ENCODE data around the gene MC1R. TPM values are rescaled to one million over a fixed set of nuclear protein-coding genes. Genes with fewer than 3 reads are reported as not detected.
"Not testable (repeated sequence)": the region's sequence is repeated elsewhere in the genome, so short reads cannot be mapped to it uniquely, and the experiment has no call there.

Gene MC1R
- 2.3 and 2.6 TPM in 2 replicates for total RNA-seq

DNA sequence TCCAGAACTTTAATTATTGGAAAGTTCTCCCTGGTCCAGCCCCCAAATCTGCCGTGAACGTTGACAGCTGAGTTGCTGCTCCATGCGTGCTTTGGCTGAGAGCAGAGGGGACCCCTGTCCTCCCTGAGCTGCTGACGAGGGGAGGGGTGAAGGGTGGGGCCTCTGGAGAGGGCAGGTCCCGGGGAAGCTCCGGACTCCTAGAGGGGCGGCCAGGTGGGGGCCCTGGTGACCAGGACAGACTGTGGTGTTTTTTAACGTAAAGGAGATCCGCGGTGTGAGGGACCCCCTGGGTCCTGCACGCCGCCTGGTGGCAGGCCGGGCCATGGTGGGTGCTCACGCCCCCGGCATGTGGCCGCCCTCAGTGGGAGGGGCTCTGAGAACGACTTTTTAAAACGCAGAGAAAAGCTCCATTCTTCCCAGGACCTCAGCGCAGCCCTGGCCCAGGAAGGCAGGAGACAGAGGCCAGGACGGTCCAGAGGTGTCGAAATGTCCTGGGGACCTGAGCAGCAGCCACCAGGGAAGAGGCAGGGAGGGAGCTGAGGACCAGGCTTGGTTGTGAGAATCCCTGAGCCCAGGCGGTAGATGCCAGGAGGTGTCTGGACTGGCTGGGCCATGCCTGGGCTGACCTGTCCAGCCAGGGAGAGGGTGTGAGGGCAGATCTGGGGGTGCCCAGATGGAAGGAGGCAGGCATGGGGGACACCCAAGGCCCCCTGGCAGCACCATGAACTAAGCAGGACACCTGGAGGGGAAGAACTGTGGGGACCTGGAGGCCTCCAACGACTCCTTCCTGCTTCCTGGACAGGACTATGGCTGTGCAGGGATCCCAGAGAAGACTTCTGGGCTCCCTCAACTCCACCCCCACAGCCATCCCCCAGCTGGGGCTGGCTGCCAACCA, at the start of gene MC1R:
Gene MC1R (plus strand): TSS at position 410 of the 895 bp plus-strand sequence. CDS start 397 bp downstream, at position 807.
- DNase-seq: peak; percentile 58

DNA sequence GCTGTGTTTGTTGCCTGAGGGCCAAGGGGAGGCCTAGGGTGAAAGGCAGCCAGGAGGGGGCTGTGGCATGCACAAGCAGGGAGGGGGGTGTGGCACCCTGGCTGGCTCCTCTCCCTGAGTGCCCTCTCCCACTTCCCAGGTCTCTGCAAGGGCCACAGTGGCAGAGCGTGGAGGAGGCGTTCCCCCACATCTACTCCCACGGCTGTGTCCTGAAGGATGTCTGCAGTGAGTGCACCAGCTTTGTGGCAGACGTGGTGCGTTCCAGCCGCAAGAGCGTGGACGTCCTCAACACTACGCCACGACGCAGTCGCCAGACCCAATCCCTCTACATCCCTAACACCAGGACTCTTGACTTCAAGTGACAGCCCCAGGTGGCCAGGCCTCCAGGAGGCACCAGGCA, 48.8 kb upstream of the MC1R start:
- DNase-seq: no peak

- no peak for DNase-seq
Observed at GRCh38 chr16:89870440-89870839, 48.2 kb upstream of the MC1R start.

DNA sequence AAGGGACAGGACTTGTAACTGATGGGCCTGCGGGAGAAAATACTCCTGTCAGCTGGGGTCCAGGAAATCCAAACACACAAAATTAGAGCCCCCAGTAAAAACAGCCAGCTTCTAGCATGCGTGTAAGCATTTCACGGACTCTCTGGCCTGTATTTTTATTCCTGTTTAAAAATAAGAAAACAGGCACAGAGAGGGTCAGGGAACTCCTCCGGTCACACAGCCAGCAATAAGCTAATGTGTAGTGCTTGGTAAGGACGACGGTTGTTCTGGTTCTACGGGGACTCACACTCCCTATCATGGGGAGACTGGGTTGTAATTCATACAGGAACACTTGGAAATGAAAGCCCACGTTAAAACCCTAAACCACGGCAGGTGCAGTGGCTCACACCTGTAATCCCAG, 46.8 kb upstream of the MC1R start:
- no peak for DNase-seq

DNA sequence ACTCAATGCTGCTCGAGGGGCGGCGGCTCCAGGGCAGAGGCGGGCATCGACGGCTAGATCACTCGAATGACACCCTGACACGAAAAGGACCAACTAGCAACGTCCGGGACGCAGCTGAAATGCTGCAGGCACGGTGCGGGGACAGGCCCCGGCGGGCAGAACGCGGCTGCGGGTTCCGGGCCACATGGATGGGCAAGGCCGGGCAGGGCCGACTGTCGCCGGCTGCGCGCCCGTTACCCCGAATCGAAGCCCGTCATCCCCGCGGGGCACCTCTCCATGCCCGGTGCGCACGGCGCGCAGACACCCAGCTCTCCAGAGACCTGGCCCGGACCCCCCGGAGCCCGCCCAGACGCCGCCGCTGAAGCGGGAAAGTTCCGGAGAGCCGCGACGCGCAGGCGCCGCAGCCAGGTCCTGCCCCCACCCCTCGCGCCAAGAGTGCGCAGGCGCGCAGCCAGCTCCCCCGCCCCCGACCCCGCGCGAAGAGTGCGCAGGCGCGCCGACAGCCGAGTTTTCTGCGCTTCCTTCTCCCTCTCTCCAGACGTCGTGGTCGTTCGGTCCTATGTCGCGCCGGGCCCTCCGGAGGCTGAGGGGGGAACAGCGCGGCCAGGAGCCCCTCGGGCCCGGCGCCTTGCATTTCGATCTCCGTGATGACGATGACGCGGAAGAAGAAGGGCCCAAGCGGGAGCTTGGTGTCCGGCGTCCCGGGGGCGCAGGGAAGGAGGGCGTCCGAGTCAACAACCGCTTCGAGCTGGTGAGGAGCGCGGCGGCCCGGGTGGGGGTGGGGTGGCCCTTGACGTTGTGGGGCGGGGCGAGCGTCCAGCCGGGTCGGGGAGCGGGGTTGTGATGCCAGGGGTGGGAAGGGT, 45.3 kb upstream of the MC1R start, which contains the start of gene TCF25:
Gene TCF25 (plus strand): TSS at position 484 of the 863 bp plus-strand sequence. CDS start 76 bp downstream, at position 560.
- DNase-seq: peak; percentile 91

DNA sequence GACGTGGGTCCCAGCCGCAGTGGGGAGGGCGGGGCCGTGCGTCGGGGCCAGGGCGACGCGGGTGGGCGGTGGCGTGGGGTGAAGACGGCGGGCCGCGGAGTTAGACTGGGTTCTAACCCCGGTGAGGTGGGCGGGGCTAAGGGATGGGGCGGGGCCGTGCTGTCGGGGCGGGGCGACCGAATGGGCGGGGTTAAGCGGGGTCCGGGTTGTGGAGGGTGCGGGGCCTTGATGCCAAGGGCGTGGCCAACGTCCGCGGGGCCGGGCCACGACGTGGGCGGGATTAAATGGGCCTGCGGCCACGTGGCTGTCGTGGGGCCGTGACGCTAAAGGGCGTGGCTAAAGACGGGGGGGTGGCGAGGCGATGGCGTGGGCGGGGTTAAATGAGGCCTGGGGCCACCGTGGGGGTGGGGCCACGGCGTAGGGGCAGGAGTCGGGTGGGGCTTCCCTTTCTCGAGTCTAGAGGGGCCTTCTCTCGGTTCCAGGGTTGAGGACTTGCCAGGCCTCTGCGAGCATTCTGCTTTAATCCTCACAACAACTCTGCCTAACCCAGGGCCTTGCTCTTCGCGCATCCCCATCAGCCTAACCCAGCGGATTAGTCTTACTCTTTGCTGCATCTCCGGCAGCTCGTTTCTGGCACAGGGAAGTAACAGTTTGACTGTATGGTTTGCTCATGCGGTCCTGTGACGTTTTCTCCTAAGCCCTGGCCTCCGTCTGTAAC, 44.5 kb upstream of the MC1R start:
- peak; percentile 98 for DNase-seq

- not testable (repeated sequence) for DNase-seq
Observed at GRCh38 chr16:89879123-89879522, 39.5 kb upstream of the MC1R start.

- no peak for DNase-seq
Observed at GRCh38 chr16:89880477-89881367, 37.9 kb upstream of the MC1R start.

GRCh38 chr16:89881368-89881730, 37.3 kb upstream of the MC1R start:
- DNase-seq: no peak

- no peak for DNase-seq
Observed at GRCh38 chr16:89883346-89884040, 35.2 kb upstream of the MC1R start.

GRCh38 chr16:89884041-89884421, 34.6 kb upstream of the MC1R start:
- no peak for DNase-seq

GRCh38 chr16:89887243-89887642, 31.4 kb upstream of the MC1R start:
- no peak for DNase-seq

- no peak for DNase-seq
Observed at GRCh38 chr16:89890200-89890599, 28.5 kb upstream of the MC1R start.

DNA sequence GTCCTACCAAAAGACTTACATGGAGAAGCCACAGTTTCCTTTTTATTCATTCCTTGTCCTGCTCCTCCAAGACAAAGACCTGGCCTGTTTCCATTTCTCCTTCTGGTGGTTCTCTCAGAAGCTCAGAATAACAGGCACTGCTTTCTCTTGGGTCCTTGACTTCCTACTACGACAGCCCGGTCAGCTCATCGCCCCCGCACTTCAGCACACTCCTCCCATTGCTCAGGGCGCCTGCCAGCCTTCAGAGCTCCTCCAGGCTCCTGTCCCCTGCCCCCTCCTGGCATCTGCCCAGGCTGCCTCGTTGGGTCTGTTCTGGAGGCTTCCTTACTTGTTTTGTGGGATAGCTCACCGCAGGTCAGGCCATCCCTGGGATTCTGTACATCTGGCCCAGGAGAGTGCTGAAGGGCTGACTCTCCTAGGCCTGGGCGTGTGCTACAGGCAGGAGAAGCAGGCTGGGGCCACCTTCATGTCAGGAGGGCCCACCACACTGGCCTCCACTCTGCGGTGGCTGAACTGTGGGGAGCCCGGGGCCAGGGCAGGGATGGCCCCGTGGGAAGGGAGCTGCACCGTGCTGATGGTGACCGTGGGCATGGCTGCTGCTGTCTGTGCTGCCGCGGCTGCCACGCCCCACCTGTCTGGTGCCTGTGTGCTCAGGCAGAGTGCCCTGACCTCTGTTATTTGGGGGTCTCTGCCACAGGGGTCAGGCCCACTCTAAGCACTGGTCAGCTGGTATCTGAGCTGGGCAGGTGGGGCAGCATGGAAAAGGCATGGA, 27.6 kb upstream of the MC1R start:
- no peak for DNase-seq

DNA sequence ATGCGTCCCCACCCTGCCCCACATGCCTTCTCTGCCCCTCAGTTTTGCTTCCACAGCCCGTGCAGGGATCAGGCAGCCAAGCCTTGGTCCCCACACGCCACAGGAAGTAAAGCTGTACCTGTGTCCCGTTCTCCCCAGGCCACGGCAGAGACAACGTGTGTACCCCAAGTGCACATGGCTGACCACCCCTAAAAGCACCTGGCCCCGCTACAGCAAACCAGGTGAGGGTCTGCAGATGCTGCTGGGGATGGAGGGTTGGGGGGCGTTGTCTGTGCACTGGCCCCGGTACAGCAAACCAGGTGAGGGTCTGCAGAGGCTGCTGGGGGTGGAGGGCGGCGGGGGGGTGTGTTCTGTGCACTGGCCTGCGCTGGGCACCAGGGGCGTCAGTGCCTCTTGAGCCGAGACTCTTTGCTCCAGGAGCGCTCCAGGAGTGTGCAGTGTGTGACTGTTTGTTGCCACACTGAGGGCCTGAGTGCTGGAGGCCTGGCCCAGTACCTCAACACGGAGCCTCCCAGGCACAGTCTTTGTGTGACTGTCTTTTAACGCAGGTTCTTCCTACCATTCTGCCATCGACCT, 26.5 kb upstream of the MC1R start:
- no peak for DNase-seq

DNA sequence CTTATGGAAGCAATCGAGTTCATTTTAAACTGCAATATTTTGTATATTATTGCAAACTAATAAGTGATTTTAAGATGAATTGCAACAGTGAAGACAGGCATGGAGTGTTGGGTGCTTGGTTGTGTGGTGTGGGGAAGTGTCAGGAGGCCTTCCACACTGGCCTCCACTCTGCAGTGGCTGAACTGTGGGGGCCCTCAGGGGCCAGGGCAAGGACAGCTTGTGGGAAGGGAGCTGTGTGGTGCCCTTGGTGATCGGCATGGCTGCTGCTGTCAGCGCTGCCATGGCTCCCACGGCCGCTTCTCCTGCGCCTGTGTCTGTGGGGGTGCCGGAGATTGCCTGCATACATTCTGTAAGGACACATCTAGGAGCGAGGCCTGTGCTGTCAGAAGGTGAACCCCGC, 26.0 kb upstream of the MC1R start:
- no peak for DNase-seq

DNA sequence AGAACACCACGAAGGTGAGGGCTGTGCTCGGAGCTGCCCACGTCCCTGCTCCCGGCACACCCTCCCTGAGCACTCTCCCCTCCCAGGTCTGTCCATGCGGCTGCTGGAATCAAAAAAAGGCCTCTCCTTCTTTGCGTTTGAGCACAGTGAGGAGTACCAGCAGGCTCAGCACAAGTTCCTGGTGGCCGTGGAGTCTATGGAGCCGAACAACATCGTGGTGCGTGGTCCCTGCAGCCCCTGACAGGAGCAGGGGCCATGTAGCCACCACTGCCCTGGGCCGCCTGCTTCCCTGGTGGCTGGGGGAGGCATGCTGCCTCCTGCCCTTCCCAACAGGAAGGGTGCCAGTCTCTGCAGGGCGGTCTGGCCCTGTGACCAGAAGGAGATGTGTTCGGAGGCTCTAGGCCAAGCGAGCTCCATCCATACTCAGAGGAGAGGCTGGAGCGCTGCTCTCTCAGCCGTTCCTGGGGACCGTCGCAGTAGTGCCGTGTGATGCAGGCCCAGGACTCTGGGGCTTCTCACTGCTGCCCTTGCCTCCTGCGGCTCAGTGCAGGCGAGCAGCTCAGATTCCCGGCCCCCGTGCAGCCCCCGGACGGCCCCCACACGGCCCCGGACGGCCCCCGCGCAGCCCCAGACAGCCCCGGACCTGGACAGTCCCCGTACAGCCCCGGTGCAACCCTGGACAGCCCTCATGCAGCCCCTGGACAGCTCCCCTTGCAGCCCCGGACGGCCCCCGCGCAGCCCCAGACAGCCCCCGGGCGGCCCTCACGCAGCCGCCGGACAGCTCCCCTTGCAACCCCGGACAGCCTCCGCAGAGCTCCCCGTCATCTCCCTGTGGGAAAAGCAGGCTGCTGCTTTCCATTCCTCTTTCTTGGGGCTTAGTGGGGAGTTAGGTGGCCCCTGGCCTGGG, 24.8 kb upstream of the MC1R start:
- no peak for DNase-seq

DNA sequence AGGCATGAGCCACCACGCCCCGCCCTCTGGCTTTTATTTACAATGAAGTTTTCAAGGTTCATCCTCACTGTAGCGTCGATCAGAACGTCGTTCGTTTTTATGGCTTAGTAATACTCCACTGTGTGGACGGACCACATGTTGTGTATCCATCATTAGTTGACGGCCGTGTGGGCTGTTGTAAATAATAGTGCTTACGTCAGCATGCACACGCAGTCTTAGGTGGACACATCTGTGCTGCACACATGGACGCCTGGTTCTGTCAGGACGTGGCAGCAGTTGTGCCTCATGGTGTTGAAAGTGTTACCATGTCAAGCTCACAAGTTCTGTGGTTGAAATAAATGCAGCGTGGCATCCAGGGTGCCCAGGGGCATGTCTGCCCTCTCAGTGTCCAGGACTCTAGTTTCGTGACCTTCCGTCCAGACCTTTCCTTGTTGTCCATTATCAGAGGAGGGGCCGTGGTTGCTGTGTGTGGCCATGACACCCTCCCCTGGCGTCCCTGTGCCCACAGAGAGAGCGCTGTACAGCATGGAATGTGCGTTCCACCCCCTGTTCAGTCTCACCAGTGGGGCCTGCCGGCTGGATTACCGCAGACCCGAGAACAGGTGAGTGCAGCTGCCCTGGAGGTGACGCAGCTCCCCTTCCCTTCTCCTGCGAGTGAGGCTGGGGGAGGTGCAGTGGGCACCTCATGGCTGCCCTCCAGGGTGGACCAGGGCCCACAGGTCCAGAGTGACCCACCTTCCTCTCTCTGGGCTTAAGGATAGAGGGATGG, 23.0 kb upstream of the MC1R start:
- DNase-seq: no peak

Measured in dermis blood vessel endothelial cell (primary cell).